ENCODE data around the gene MFAP5.

The MFAP5 gene

GRCh38 chr12:8609061-8609570 is 53.5 kb downstream of the MFAP5 start:
- peak; percentile 7 for DNase-seq (ENCODE audit: low read depth)
- TF ChIP-seq CTCF (IDR thresholded peaks at IDR 0.05; ENCODE audit: control insufficient read depth, extremely low read depth, insufficient read depth) = peak; percentile 93
- H3K4me3 ChIP-seq (ENCODE audit: low read depth, low read length) = no peak overlapping the region

- no peak for DNase-seq (ENCODE audit: low read depth)
- no peak overlapping the region for H3K4me3 ChIP-seq (ENCODE audit: low read depth, low read length)
- TF ChIP-seq CTCF (IDR thresholded peaks at IDR 0.05; ENCODE audit: control insufficient read depth, extremely low read depth, insufficient read depth) = no peak
Measured at GRCh38 chr12:8606890-8607289, 55.7 kb downstream of the MFAP5 start.

- no peak overlapping the region for H3K4me3 ChIP-seq (ENCODE audit: low read depth, low read length)
- TF ChIP-seq CTCF (IDR thresholded peaks at IDR 0.05; ENCODE audit: control insufficient read depth, extremely low read depth, insufficient read depth) = no peak
- DNase-seq (ENCODE audit: low read depth) = no peak
Measured at GRCh38 chr12:8605057-8605456, 57.6 kb downstream of the MFAP5 start.

- DNase-seq (ENCODE audit: low read depth) = no peak
- H3K4me3 ChIP-seq (ENCODE audit: low read depth, low read length) = no peak overlapping the region
- peak; percentile 36; the same call in 1 of the 2 replicates for TF ChIP-seq CTCF (IDR thresholded peaks at IDR 0.05; ENCODE audit: control insufficient read depth, extremely low read depth, insufficient read depth)
Measured at GRCh38 chr12:8603856-8604255, 58.8 kb downstream of the MFAP5 start.

GRCh38 chr12:8603286-8603685 is 59.3 kb downstream of the MFAP5 start:
- TF ChIP-seq CTCF (IDR thresholded peaks at IDR 0.05; ENCODE audit: control insufficient read depth, extremely low read depth, insufficient read depth) = no peak
- H3K4me3 ChIP-seq (ENCODE audit: low read depth, low read length) = no peak overlapping the region
- DNase-seq (ENCODE audit: low read depth) = no peak

GRCh38 chr12:8596561-8596960 is 66.1 kb downstream of the MFAP5 start:
- TF ChIP-seq CTCF (IDR thresholded peaks at IDR 0.05; ENCODE audit: control insufficient read depth, extremely low read depth, insufficient read depth) = no peak
- no peak overlapping the region for H3K4me3 ChIP-seq (ENCODE audit: low read depth, low read length)
- no peak for DNase-seq (ENCODE audit: low read depth)
